Kidney (tissue), 14 donors: ENCODE measurements around the gene FIS1. TPM values are rescaled to one million over a fixed set of nuclear protein-coding genes. Genes with fewer than 3 reads are reported as not detected.

Experiments
- DNase-seq, 5 donors: peaks; one replicate each; pipeline ENCODE4 v3.0.0-alpha.2; 2013 to 2020
- FAIRE-seq: peaks from 2 replicates; lab custom pipeline; 2012; peaks lifted over from hg19 to GRCh38; lab: Jason Lieb, UNC
- H3K27ac ChIP-seq, 2 donors: one replicate each; pipeline ENCODE4 v1.7.0; 2013; ENCODE audit warnings: low read depth in 2 of 2, low read length in 2 of 2, inconsistent platforms in 1 of 2
- H3K27me3 ChIP-seq: one replicate; pipeline ENCODE4 v1.7.1; 2013; ENCODE audit warnings: low read length, inconsistent platforms; ENCODE audit not compliant: control insufficient read depth, insufficient read depth
- H3K36me3 ChIP-seq, 3 donors: one replicate each; pipeline versions ENCODE4 v1.7.0 to v1.7.1; 2013; ENCODE audit warnings: low read length in 3 of 3, control low read depth in 1 of 3, inconsistent platforms in 1 of 3; ENCODE audit not compliant: insufficient read depth in 3 of 3, control insufficient read depth in 2 of 3
- H3K4me1 ChIP-seq, 3 donors: one replicate each; pipeline versions ENCODE4 v1.7.0 to v1.7.1; 2013; ENCODE audit warnings: low read length in 3 of 3, inconsistent platforms in 1 of 3, low read depth in 1 of 3; ENCODE audit not compliant: control insufficient read depth in 2 of 3, insufficient read depth in 2 of 3
- H3K4me3 ChIP-seq, 3 donors: one replicate each; pipeline versions ENCODE4 v1.7.0 to v1.8.1; 2013; ENCODE audit warnings: low read length in 3 of 3, control low read depth in 1 of 3, inconsistent platforms in 1 of 3
- H3K9ac ChIP-seq, 3 donors: one replicate each; pipeline versions ENCODE4 v1.7.0 to v1.7.1; 2013; ENCODE audit warnings: low read length in 3 of 3, control low read depth in 1 of 3, inconsistent platforms in 1 of 3
- H3K9me3 ChIP-seq, 3 donors: one replicate each; pipeline versions ENCODE4 v1.7.0 to v1.7.1; 2013; ENCODE audit warnings: low read length in 3 of 3, control low read depth in 1 of 3, inconsistent platforms in 1 of 3; ENCODE audit not compliant: control insufficient read depth in 2 of 3, insufficient read depth in 1 of 3
- CTCF ChIP-seq: IDR thresholded peaks from 3 replicates; pipeline ENCODE4 v1.5.1; 2012; ENCODE audit warnings: mild to moderate bottlenecking, moderate library complexity, borderline replicate concordance; ENCODE audit not compliant: insufficient read depth; ENCODE audit errors: extremely low read depth
- intact Hi-C: fragments of 100-400 bp; cut with DNase I; formaldehyde crosslinking; loops from one replicate; pipeline ENCODE4 v1.11.1; 2022
- polyA plus RNA-seq: library from polyadenylated mRNA; stranded (reverse); fragments of 350-450 nt; fragmentation: Illumina TruSeq; extraction: RNeasy Lipid Tissue Mini Kit (QIAGEN cat#74804); gene quantifications from one replicate; pipeline ENCODE4 v1.2.3, GENCODE V29; 2014; ENCODE audit warnings: low read depth, low replicate concordance; ENCODE audit not compliant: insufficient read depth
- total RNA-seq: library from RNA; stranded (reverse); fragmentation: NEBNext Ultra II Directional; extraction: Animal tissue kit (Norgen Biotek cat#: 25700); gene quantifications from one replicate; pipeline ENCODE4 v1.2.1, GENCODE V29; 2021
- donor health status: control.
- donor health status: control.
- donor health status: control.
- donor health status: control.
- donor health status: control.
- donor health status: DM: yes; HTN: yes; CAD: no.
- donor health status: Normal renal cell carcinoma (clear cell type).

FIS1 gene
- total and polyA plus RNA-seq, 2 donors from 2014 or later: 180 to 472 TPM

GRCh38 chr7:101233907-101234547 is 10.9 kb downstream of the FIS1 start:
- DNase-seq (peak in 1 of 5 donors; percentile 37), FAIRE-seq (no peak)
- Histone ChIP-seq H3K9ac (no peak overlapping the region), H3K9me3 (no peaks in the 10 kb centered on the region), H3K36me3 (peaks cover 0 to 8% (median 0%) of the 10 kb centered on the region in 3 donors), H3K4me1 (peaks cover 0 to 19% (median 6%) of the 10 kb centered on the region in 3 donors), H3K4me3 (no peak overlapping the region), H3K27me3 (no peaks in the 10 kb centered on the region), H3K27ac (no peak overlapping the region)
- intact Hi-C loops: no loop called here
- TF ChIP-seq CTCF: no peak

GRCh38 chr7:101232141-101232850 is 12.6 kb downstream of the FIS1 start:
- DNase-seq: peak; percentile 62 to 87 (median 66)
- no peak for FAIRE-seq
- Histone ChIP-seq H3K9ac (peak overlapping the region in 1 of 3 donors; percentile 59), H3K27ac (peak overlapping the region; percentile 63 to 69), H3K4me1 (peaks cover 0 to 10% (median 6%) of the 10 kb centered on the region in 3 donors), H3K9me3 (no peaks in the 10 kb centered on the region), H3K36me3 (peaks cover 0 to 5% (median 0%) of the 10 kb centered on the region in 3 donors), H3K4me3 (peak overlapping the region in 1 of 3 donors; percentile 43), H3K27me3 (no peaks in the 10 kb centered on the region)
- intact Hi-C loops: no loop called here
- no peak for TF ChIP-seq CTCF

- Histone ChIP-seq H3K27ac (peak overlapping the region; percentile 63 to 69), H3K9me3 (no peaks in the 10 kb centered on the region), H3K36me3 (peaks cover 0 to 3% (median 0%) of the 10 kb centered on the region in 3 donors), H3K4me1 (peaks cover 0 to 9% (median 6%) of the 10 kb centered on the region in 3 donors), H3K27me3 (no peaks in the 10 kb centered on the region), H3K9ac (peak overlapping the region in 1 of 3 donors; percentile 59), H3K4me3 (peak overlapping the region in 1 of 3 donors; percentile 43)
- TF ChIP-seq CTCF: no peak
- FAIRE-seq (no peak), DNase-seq (peak in 1 of 5 donors; percentile 19)
- intact Hi-C loops: no loop called here
Measured at GRCh38 chr7:101231644-101232043, 13.2 kb downstream of the FIS1 start.
